IgD-negative memory B cell (primary cell): ENCODE results near the gene CAND1. TPM values are rescaled to one million over a fixed set of nuclear protein-coding genes. Genes with fewer than 3 reads are reported as not detected.

Experiments used
- H3K27ac Mint-ChIP-seq, 3 donors: one replicate each; pipeline ENCODE4 v1.8.0; 2020 to 2022; ENCODE audit warnings: mild to moderate bottlenecking in 3 of 3, mixed read lengths in 3 of 3, moderate library complexity in 1 of 3
- H3K27me3 Mint-ChIP-seq: one replicate; pipeline ENCODE4 v1.8.0; 2021; ENCODE audit warnings: mixed read lengths
- H3K36me3 Mint-ChIP-seq: one replicate; pipeline ENCODE4 v1.8.0; 2020; ENCODE audit warnings: mild to moderate bottlenecking, mixed read lengths
- H3K4me1 Mint-ChIP-seq, 3 donors: one replicate each; pipeline ENCODE4 v1.8.0; 2020 to 2022; ENCODE audit warnings: mixed read lengths in 3 of 3, mild to moderate bottlenecking in 1 of 3
- H3K4me3 Mint-ChIP-seq, 4 donors: one replicate each; pipeline ENCODE4 v1.8.0; 2020 to 2022; ENCODE audit warnings: mild to moderate bottlenecking in 4 of 4, mixed read lengths in 4 of 4, moderate library complexity in 3 of 4
- H3K9me3 Mint-ChIP-seq, 3 donors: one replicate each; pipeline ENCODE4 v1.8.0; 2020 to 2021; ENCODE audit warnings: mixed read lengths in 3 of 3, mild to moderate bottlenecking in 1 of 3
- polyA plus RNA-seq: library from polyadenylated mRNA; unstranded; fragments of 300-500 nt; fragmentation: Illumina TruSeq; gene quantifications from one replicate; pipeline ENCODE4 v1.2.3, GENCODE V29; 2021

Gene CAND1
- polyA plus RNA-seq, 1 donor from 2014 or later, result 49.0 TPM

GRCh38 chr12:67269633-67270573, 745 bp downstream of the CAND1 start:
- H3K36me3 Mint-ChIP-seq, result peaks cover 4% of the 10 kb centered on the region

DNA sequence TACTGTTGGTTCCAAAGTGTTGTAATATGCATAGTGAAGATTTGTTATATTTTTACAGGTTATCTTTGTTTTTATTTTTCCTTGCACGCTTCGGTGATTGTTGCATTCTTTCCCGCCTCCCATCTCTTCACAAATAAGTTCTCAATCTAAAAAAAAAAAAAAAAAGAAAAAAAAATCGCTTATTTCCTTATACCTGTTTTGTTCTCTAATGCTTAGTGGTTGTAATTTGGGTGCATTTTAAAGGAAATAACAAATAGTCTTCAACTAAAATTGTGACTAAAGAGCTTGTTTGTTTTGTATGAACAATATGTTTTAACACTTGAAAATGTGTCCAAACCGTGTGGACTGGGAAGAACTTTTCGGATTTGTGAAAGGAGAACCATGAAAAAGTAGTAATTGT, 1.5 kb downstream of the CAND1 start:
- H3K4me3 Mint-ChIP-seq, result peak overlapping the region; percentile 90 to 98 (median 93)
- H3K27me3 Mint-ChIP-seq, result no peaks in the 10 kb centered on the region
- peaks cover 22 to 45% (median 41%) of the 10 kb centered on the region in 3 donors for H3K4me1 Mint-ChIP-seq
- H3K36me3 Mint-ChIP-seq, result peaks cover 4% of the 10 kb centered on the region
- H3K27ac Mint-ChIP-seq, result peak overlapping the region; percentile 93 to 100 (median 99)
- no peaks in the 10 kb centered on the region for H3K9me3 Mint-ChIP-seq

More at GRCh38 chr12:67269633-67270573, 745 bp downstream of the CAND1 start:
- no peaks in the 10 kb centered on the region for H3K9me3 Mint-ChIP-seq
- peak overlapping the region; percentile 90 to 98 (median 93) for H3K4me3 Mint-ChIP-seq
- H3K4me1 Mint-ChIP-seq, result peaks cover 19 to 41% (median 36%) of the 10 kb centered on the region in 3 donors
- H3K27ac Mint-ChIP-seq, result peak overlapping the region; percentile 93 to 100 (median 99)
- H3K27me3 Mint-ChIP-seq, result no peaks in the 10 kb centered on the region

DNA sequence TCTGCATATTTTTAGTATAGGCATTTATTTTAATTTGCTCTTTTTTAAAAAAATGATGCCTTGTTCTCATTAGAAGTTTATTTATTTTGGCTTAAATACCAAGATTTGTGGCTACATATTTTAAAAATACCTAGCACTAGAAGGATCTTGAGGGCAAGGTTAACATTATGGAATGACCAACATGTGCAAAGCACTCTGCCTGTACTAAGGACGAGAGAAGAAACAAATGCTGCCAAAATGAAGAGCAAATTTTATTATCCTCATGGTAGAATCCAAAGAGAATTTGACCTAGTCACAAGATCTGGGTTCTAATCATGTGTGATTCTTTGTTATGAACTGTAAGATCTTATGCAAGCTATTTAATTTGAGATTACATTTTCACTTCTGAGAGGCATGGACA, 2.8 kb downstream of the CAND1 start:
- H3K9me3 Mint-ChIP-seq, result no peaks in the 10 kb centered on the region
- H3K4me3 Mint-ChIP-seq, result peak overlapping the region in 1 of 4 donors; percentile 24
- peaks cover 24 to 58% (median 54%) of the 10 kb centered on the region in 3 donors for H3K4me1 Mint-ChIP-seq
- H3K27ac Mint-ChIP-seq, result peak overlapping the region in 1 of 3 donors; percentile 100
- H3K36me3 Mint-ChIP-seq, result peaks cover 4% of the 10 kb centered on the region
- no peaks in the 10 kb centered on the region for H3K27me3 Mint-ChIP-seq

GRCh38 chr12:67274186-67274585, 5.0 kb downstream of the CAND1 start:
- peaks cover 6% of the 10 kb centered on the region for H3K36me3 Mint-ChIP-seq
- H3K4me1 Mint-ChIP-seq, result peaks cover 37 to 68% (median 65%) of the 10 kb centered on the region in 3 donors
- H3K27ac Mint-ChIP-seq, result peak overlapping the region; percentile 5 to 15 (median 10)
- no peaks in the 10 kb centered on the region for H3K9me3 Mint-ChIP-seq
- no peaks in the 10 kb centered on the region for H3K27me3 Mint-ChIP-seq
- H3K4me3 Mint-ChIP-seq, result peak overlapping the region in 2 of 4 donors; percentile 2 to 79

GRCh38 chr12:67275380-67275913, 6.3 kb downstream of the CAND1 start:
- Mint-ChIP-seq H3K4me1 (peaks cover 39 to 69% (median 63%) of the 10 kb centered on the region in 3 donors), H3K27ac (no peak overlapping the region), H3K9me3 (no peaks in the 10 kb centered on the region), H3K27me3 (no peaks in the 10 kb centered on the region), H3K4me3 (peak overlapping the region in 2 of 4 donors; percentile 1 to 34), H3K36me3 (peaks cover 6% of the 10 kb centered on the region)

DNA sequence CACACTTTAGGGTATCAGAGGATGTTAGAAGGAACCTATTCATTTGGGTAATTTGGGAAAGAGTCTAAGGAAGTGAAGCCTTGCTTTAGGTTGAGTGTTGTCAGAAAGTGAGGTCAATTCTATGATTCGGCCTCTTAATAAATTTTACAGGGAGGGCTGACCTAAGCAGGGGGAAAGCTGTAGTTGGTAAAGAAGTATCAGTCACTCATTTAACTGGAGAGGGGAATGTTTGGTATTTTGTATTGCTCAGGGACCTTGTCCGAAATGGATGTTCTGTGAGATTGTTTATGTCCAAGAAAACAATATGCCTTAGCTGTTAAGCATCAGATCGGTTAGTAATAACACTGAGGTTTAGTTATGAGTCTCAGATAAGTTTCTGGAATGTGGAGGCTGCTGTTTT, 7.3 kb downstream of the CAND1 start:
- no peaks in the 10 kb centered on the region for H3K9me3 Mint-ChIP-seq
- H3K27me3 Mint-ChIP-seq, result no peaks in the 10 kb centered on the region
- H3K4me3 Mint-ChIP-seq, result no peak overlapping the region
- H3K36me3 Mint-ChIP-seq, result peaks cover 6% of the 10 kb centered on the region
- no peak overlapping the region for H3K27ac Mint-ChIP-seq
- H3K4me1 Mint-ChIP-seq, result peaks cover 39 to 65% (median 61%) of the 10 kb centered on the region in 3 donors

DNA sequence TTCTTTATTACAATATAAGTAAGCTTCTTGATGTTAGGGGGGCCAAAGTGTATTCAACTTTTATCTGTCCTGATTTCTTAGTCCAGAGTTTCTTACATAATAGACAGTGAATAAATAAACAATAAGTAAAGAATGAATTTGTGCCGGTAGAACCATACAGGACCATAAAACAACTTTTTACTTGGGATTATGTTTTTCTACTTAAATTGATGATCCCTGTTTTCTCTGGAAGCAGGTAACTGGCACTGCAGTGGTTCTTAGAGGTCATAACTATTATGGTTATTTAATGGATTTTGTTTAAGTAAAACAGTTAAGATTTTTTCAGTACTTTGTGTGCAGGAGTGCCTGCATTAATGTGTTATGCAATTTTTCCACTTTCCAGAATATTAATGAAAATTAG, 10.5 kb downstream of the CAND1 start:
- H3K4me1 Mint-ChIP-seq, result peaks cover 37 to 51% (median 49%) of the 10 kb centered on the region in 3 donors
- H3K4me3 Mint-ChIP-seq, result no peak overlapping the region
- no peaks in the 10 kb centered on the region for H3K9me3 Mint-ChIP-seq
- peaks cover 6% of the 10 kb centered on the region for H3K36me3 Mint-ChIP-seq
- H3K27ac Mint-ChIP-seq, result no peak overlapping the region
- no peaks in the 10 kb centered on the region for H3K27me3 Mint-ChIP-seq

- no peaks in the 10 kb centered on the region for H3K9me3 Mint-ChIP-seq
- H3K27me3 Mint-ChIP-seq, result no peaks in the 10 kb centered on the region
- no peak overlapping the region for H3K27ac Mint-ChIP-seq
- H3K4me1 Mint-ChIP-seq, result peaks cover 34 to 51% (median 48%) of the 10 kb centered on the region in 3 donors
- peaks cover 6% of the 10 kb centered on the region for H3K36me3 Mint-ChIP-seq
- H3K4me3 Mint-ChIP-seq, result no peak overlapping the region
Observed at GRCh38 chr12:67280088-67280487, 10.9 kb downstream of the CAND1 start.

DNA sequence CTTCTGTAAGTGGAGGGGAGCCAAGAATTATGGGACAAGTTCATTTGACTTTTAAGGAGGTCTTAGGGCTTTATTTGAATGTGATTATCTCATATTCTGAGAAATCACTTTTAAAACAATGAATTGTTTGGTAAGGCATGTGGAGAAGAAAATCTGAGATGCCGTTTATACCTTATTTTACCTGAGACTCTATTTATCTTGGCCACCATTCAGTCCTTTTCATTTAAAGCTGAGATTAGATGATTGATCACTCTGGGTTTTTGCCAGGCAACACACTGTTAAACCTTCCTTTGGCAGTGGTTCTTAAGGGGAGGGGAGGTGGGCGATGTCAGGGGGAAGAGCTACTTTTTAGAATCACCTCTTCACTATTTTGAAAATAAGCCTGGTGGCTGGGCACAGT, 11.4 kb downstream of the CAND1 start:
- Mint-ChIP-seq H3K4me3 (peak overlapping the region in 1 of 4 donors; percentile 20), H3K4me1 (peaks cover 31 to 48% (median 46%) of the 10 kb centered on the region in 3 donors), H3K9me3 (no peaks in the 10 kb centered on the region), H3K27ac (no peak overlapping the region), H3K36me3 (peaks cover 7% of the 10 kb centered on the region), H3K27me3 (no peaks in the 10 kb centered on the region)

DNA sequence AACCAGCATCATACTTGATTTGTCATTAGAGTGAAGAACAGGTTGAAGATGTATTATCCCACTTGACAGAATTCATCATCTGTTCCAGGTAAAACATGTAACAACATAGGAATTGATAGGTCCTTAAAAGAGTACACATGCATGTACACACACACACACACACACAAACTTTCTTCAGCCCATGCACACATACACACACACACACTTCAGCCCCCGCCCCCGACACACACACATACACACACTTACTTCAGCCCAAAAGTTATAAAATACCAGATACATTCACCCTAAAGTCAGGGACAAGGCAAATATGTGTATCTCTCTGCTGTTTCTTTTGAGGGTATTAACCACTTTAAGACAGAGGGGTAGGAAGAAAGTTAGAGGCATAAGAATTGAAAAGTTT, 15.4 kb downstream of the CAND1 start:
- no peaks in the 10 kb centered on the region for H3K27me3 Mint-ChIP-seq
- peaks cover 5% of the 10 kb centered on the region for H3K36me3 Mint-ChIP-seq
- no peaks in the 10 kb centered on the region for H3K9me3 Mint-ChIP-seq
- H3K4me3 Mint-ChIP-seq, result no peak overlapping the region
- H3K27ac Mint-ChIP-seq, result peak overlapping the region in 1 of 3 donors; percentile 16
- H3K4me1 Mint-ChIP-seq, result peaks cover 15 to 27% (median 26%) of the 10 kb centered on the region in 3 donors

DNA sequence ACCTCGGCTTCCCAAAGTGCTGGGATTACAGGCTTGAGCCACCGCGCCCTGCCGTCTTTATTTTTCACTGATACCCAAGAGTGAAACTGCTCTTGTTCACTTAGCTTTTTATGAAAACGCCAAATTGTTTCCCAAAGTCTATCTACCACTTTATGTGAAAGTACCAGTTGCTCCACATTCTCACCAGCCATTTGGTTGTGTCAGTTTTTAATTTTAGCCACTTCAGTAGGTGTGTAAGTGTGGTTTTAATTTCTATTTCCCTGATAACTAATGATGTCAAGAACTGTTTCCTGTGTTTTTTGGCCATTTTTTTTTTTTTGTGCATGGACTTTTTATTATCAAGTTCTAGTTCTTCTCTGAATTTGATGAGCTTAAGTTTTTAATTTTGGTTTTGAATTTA, 17.1 kb downstream of the CAND1 start:
- Mint-ChIP-seq H3K27ac (no peak overlapping the region), H3K4me1 (peaks cover 12 to 30% (median 26%) of the 10 kb centered on the region in 3 donors), H3K4me3 (no peak overlapping the region), H3K36me3 (peaks cover 5% of the 10 kb centered on the region), H3K27me3 (no peaks in the 10 kb centered on the region), H3K9me3 (no peaks in the 10 kb centered on the region)

GRCh38 chr12:67287311-67287710, 18.2 kb downstream of the CAND1 start:
- H3K4me3 Mint-ChIP-seq, result no peak overlapping the region
- H3K9me3 Mint-ChIP-seq, result no peaks in the 10 kb centered on the region
- H3K27me3 Mint-ChIP-seq, result no peaks in the 10 kb centered on the region
- peaks cover 6 to 27% (median 24%) of the 10 kb centered on the region in 3 donors for H3K4me1 Mint-ChIP-seq
- H3K36me3 Mint-ChIP-seq, result peaks cover 5% of the 10 kb centered on the region
- H3K27ac Mint-ChIP-seq, result no peak overlapping the region

DNA sequence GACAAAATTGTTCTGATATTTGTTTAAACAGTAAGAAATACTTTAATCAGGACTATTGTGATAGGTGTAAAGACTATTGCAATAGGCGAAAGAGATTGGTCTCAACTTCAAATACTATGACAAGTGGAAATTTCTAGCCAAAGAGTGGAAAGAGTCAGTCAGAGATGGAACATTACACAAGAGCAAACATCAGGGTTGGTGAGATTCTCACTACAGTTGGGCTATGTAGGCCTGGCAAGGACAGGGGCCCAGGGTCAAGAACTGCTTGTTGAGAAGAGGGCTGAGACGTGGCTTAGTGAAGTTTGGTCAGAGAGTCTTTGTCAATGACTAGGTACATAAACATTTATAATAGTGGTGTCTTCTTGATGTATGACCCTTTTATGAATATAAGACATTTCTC, 19.4 kb downstream of the CAND1 start:
- Mint-ChIP-seq H3K4me1 (peaks cover 6 to 29% (median 24%) of the 10 kb centered on the region in 3 donors), H3K9me3 (no peaks in the 10 kb centered on the region), H3K27ac (peak overlapping the region in 1 of 3 donors; percentile 32), H3K4me3 (no peak overlapping the region), H3K36me3 (peaks cover 3% of the 10 kb centered on the region), H3K27me3 (no peaks in the 10 kb centered on the region)

- Mint-ChIP-seq H3K4me1 (peaks cover 5 to 25% (median 18%) of the 10 kb centered on the region in 3 donors), H3K9me3 (no peaks in the 10 kb centered on the region), H3K36me3 (peaks cover 4% of the 10 kb centered on the region), H3K4me3 (no peak overlapping the region), H3K27me3 (no peaks in the 10 kb centered on the region), H3K27ac (no peak overlapping the region)
Observed at GRCh38 chr12:67290378-67290777, 21.2 kb downstream of the CAND1 start.

DNA sequence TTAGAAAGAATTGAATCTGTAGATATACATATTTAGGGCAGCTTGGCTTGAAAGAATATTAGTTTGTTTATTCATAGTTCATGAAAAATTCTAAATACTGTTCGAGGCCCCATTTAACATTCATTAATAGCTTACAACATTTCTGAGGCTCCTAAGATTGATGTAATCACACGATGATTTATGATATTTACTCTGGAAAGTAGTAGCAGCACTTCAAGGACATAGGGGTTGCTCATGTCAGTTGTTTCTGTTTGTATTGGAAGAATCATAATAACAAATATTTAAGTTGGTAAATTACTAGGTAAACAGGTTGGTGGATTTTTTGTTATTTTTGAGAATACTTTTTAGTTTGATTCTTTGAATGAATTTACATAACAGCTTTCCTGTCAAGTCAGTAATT, 30.4 kb downstream of the CAND1 start:
- no peaks in the 10 kb centered on the region for H3K27me3 Mint-ChIP-seq
- peak overlapping the region in 1 of 3 donors; percentile 86 for H3K27ac Mint-ChIP-seq
- H3K4me1 Mint-ChIP-seq, result peaks cover 0 to 8% (median 5%) of the 10 kb centered on the region in 3 donors
- peaks cover 23% of the 10 kb centered on the region for H3K36me3 Mint-ChIP-seq
- no peak overlapping the region for H3K4me3 Mint-ChIP-seq
- H3K9me3 Mint-ChIP-seq, result no peaks in the 10 kb centered on the region
